IMR-90 (cell line): Measurements from ENCODE around the gene ADM5.

Experiments used
- CTCF ChIP-seq: conservative IDR thresholded peaks from 2 replicates; pipeline ENCODE4 v1.5.1; 2012; ENCODE audit warnings: mild to moderate bottlenecking, low read depth, low read length, improper control_type of control experiment
- POLR2A ChIP-seq: IDR thresholded peaks from 2 replicates; pipeline ENCODE4 v1.6.1; 2012; ENCODE audit warnings: mild to moderate bottlenecking, low read depth, low read length

- no peak for TF ChIP-seq POLR2A
- no peak for TF ChIP-seq CTCF
These were observed 2.8 kb upstream of the ADM5 start for GRCh38 chr19:49686503-49687088.
